ENCODE results near the gene STMND1. TPM values are rescaled to one million over a fixed set of nuclear protein-coding genes. Genes with fewer than 3 reads are reported as not detected.

STMND1 gene
- total RNA-seq, 1 experiment from 2014 or later, result not detected

- H2BK15ac ChIP-seq (ENCODE audit: low read depth, low read length), result no peak overlapping the region
- no peak overlapping the region for H3K14ac ChIP-seq (ENCODE audit: insufficient read depth, low read length)
- no peak overlapping the region for H4K8ac ChIP-seq (replicated peaks; ENCODE audit: insufficient read length, low read depth, low read length)
- DNase-seq, result no peak
- no peak overlapping the region for H2BK12ac ChIP-seq (ENCODE audit: insufficient read length, low read depth, low read length)
- H4K20me1 ChIP-seq (ENCODE audit: control insufficient read depth, insufficient read depth, insufficient read length), result no peaks in the 10 kb centered on the region
- no peaks in the 10 kb centered on the region for H3K79me1 ChIP-seq (ENCODE audit: insufficient read depth, low read depth, low read length, poor library complexity, severe bottlenecking)
- Mint-ChIP-seq H3K27me3 (ENCODE audit: low read depth) (no peaks in the 10 kb centered on the region; the same call in 1 of the 2 replicates), H3K9me3 (no peaks in the 10 kb centered on the region; a peak in 1 of 5 replicates), H3K36me3 (ENCODE audit: insufficient read depth in 1 of 3, low read depth in 3 of 3) (no peaks in the 10 kb centered on the region), H3K27ac (no peak overlapping the region), H3K4me3 (no peak overlapping the region), H3K4me1 (0 out of 4 replicates have a peak, but pooled peaks cover 3% of the 10 kb centered on the region in 2 experiments)
- H4K5ac ChIP-seq (ENCODE audit: insufficient read length, low read depth, low read length), result no peak overlapping the region
- H2AFZ ChIP-seq (ENCODE audit: low read length), result no peak overlapping the region
- H3K4ac ChIP-seq (ENCODE audit: low read depth, low read length), result no peak overlapping the region
- no peak overlapping the region for H3K9ac ChIP-seq (ENCODE audit: extremely low read depth, insufficient read length, low read length)
- no peak overlapping the region for H2BK5ac ChIP-seq (ENCODE audit: insufficient read length, low read length)
- TF ChIP-seq, protein P1, sequence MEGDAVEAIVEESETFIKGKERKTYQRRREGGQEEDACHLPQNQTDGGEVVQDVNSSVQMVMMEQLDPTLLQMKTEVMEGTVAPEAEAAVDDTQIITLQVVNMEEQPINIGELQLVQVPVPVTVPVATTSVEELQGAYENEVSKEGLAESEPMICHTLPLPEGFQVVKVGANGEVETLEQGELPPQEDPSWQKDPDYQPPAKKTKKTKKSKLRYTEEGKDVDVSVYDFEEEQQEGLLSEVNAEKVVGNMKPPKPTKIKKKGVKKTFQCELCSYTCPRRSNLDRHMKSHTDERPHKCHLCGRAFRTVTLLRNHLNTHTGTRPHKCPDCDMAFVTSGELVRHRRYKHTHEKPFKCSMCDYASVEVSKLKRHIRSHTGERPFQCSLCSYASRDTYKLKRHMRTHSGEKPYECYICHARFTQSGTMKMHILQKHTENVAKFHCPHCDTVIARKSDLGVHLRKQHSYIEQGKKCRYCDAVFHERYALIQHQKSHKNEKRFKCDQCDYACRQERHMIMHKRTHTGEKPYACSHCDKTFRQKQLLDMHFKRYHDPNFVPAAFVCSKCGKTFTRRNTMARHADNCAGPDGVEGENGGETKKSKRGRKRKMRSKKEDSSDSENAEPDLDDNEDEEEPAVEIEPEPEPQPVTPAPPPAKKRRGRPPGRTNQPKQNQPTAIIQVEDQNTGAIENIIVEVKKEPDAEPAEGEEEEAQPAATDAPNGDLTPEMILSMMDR (conservative IDR thresholded peaks at IDR 0.05), result no peak
- no peak overlapping the region for H3K56ac ChIP-seq (ENCODE audit: insufficient read length, low read depth, low read length)
- no peaks in the 10 kb centered on the region for H3K23me2 ChIP-seq (ENCODE audit: insufficient read length, low read depth, low read length, poor library complexity, severe bottlenecking)
- no peaks in the 10 kb centered on the region for H3K79me2 ChIP-seq (ENCODE audit: insufficient read depth, low read length)
- no peaks in the 10 kb centered on the region for H3K9me3 ChIP-seq (ENCODE audit: control insufficient read depth, low read depth, low read length)
- no peaks in the 10 kb centered on the region for H3K4me1 ChIP-seq (ENCODE audit: insufficient read depth, low read length)
- H4K91ac ChIP-seq (ENCODE audit: insufficient read length, low read depth, low read length), result no peak overlapping the region
- H2BK120ac ChIP-seq (ENCODE audit: low read depth, low read length, poor library complexity, severe bottlenecking), result no peak overlapping the region
- H3K4me2 ChIP-seq (ENCODE audit: insufficient read depth, insufficient read length, low read length), result no peak overlapping the region
- WGBS (ENCODE audit: extremely low coverage, insufficient read length, low lambda C conversion rate), result no CpG with 5 or more reads among the region's 3 CpGs
- no peak overlapping the region for H3T11ph ChIP-seq (ENCODE audit: low read length)
- H3K27me3 ChIP-seq (ENCODE audit: insufficient read depth, low read length), result no peaks in the 10 kb centered on the region
- no peak overlapping the region for H3K18ac ChIP-seq (ENCODE audit: insufficient read length, low read depth, low read length)
- H3K27ac ChIP-seq (ENCODE audit: insufficient read length, low read depth, low read length), result no peak overlapping the region
- H3K23ac ChIP-seq (ENCODE audit: insufficient read length, low read depth, low read length), result no peak overlapping the region
- no peak overlapping the region for H2AK5ac ChIP-seq (ENCODE audit: insufficient read length, low read length)
- H2BK20ac ChIP-seq (ENCODE audit: low read depth, low read length, poor library complexity, severe bottlenecking), result no peak overlapping the region
These were observed 18.5 kb upstream of the STMND1 start for GRCh38 chr6:17083397-17083796.
